H1 (cell line): ENCODE data around the gene RPP25L. TPM values are rescaled to one million over a fixed set of nuclear protein-coding genes. Genes with fewer than 3 reads are reported as not detected.

ENCODE experiments used
- CTCF ChIA-PET: fragments of 300-600 bp; sonication (Branson Sonifier 250); formaldehyde crosslinking; loops from one replicate; lab custom pipeline; 2021; ENCODE audit not compliant: partially characterized antibody; lab: Charles Lee
- POLR2A ChIA-PET: fragments of 300-600 bp; sonication (Branson Sonifier 250); formaldehyde crosslinking; loops from one replicate; lab custom pipeline; 2021; ENCODE audit warnings: inconsistent platforms; ENCODE audit not compliant: partially characterized antibody; lab: Charles Lee
- DNase-seq, 2 experiments: peaks; one replicate each; pipeline versions ENCODE4 v3.0.0 to v3.0.0-alpha.2; 2010 to 2022; ENCODE audit warnings: low spot score in 2 of 2, low read depth in 1 of 2, mixed read lengths in 1 of 2
- FAIRE-seq: peaks from 2 replicates; lab custom pipeline; 2011; peaks lifted over from hg19 to GRCh38; lab: Jason Lieb, UNC
- H2AFZ ChIP-seq: 2 replicates; pipeline ENCODE4 v1.8.1; 2012; ENCODE audit warnings: low read length, inconsistent platforms
- H2AK5ac ChIP-seq: 2 replicates; pipeline ENCODE4 v1.6.1; 2013; ENCODE audit warnings: low read depth, low read length
- H2BK120ac ChIP-seq: replicated peaks from 2 replicates; pipeline ENCODE3; 2013; ENCODE audit warnings: low read depth, low read length, inconsistent platforms
- H2BK12ac ChIP-seq: 2 replicates; pipeline ENCODE4 v1.6.1; 2013; ENCODE audit warnings: low read depth, low read length
- H2BK15ac ChIP-seq: 2 replicates; pipeline ENCODE4 v1.6.1; 2013; ENCODE audit warnings: low read length
- H2BK20ac ChIP-seq: 2 replicates; pipeline ENCODE4 v1.6.1; 2013; ENCODE audit warnings: low read length
- H2BK5ac ChIP-seq: 2 replicates; pipeline ENCODE4 v1.6.1; 2013; ENCODE audit warnings: low read depth, low read length
- H3K14ac ChIP-seq: 2 replicates; pipeline ENCODE4 v1.6.1; 2013; ENCODE audit warnings: inconsistent platforms; ENCODE audit not compliant: insufficient read length
- H3K18ac ChIP-seq: 2 replicates; pipeline ENCODE4 v1.6.1; 2013; ENCODE audit warnings: low read length; ENCODE audit errors: extremely low read depth
- H3K23ac ChIP-seq: 2 replicates; pipeline ENCODE4 v1.6.1; 2013; ENCODE audit warnings: inconsistent platforms; ENCODE audit not compliant: insufficient read length
- H3K23me2 ChIP-seq: 2 replicates; pipeline ENCODE4 v1.6.1; 2013; ENCODE audit warnings: low read depth, low read length
- H3K27ac ChIP-seq: 2 replicates; pipeline ENCODE4 v1.6.1; 2011; ENCODE audit warnings: low read depth, low read length, inconsistent platforms
- H3K27me3 ChIP-seq, 4 experiments: replicated peaks in 1 of 4; 1 replicate in 1 of 4; 2 replicates in 3 of 4; pipeline versions ENCODE4 v1.6.1 to v1.8.1; 2011 to 2013; ENCODE audit warnings: low read length in 3 of 4, mild to moderate bottlenecking in 3 of 4, inconsistent platforms in 2 of 4, mixed read lengths in 2 of 4, moderate library complexity in 1 of 4; ENCODE audit not compliant: control insufficient read depth in 3 of 4, insufficient read depth in 3 of 4; ENCODE audit errors: extremely low read depth in 1 of 4
- H3K36me3 ChIP-seq, 4 experiments: 2 replicates each; pipeline versions ENCODE4 v1.6.1 to v1.8.1; 2011 to 2013; ENCODE audit warnings: mild to moderate bottlenecking in 4 of 4, low read length in 3 of 4, moderate library complexity in 2 of 4, control low read depth in 1 of 4, inconsistent platforms in 1 of 4; ENCODE audit not compliant: insufficient read depth in 4 of 4, control insufficient read depth in 2 of 4
- H3K4ac ChIP-seq: replicated peaks from 2 replicates; pipeline ENCODE3; 2013; ENCODE audit warnings: low read length, low read depth, mixed read lengths, inconsistent platforms; ENCODE audit not compliant: insufficient read length
- H3K4me1 ChIP-seq, 4 experiments: replicated peaks in 1 of 4; 1 replicate in 1 of 4; 2 replicates in 3 of 4; pipeline versions ENCODE4 v1.6.1 to v1.8.1; 2011 to 2013; ENCODE audit warnings: low read length in 3 of 4, inconsistent platforms in 2 of 4, mixed read lengths in 1 of 4; ENCODE audit not compliant: insufficient read depth in 4 of 4, control insufficient read depth in 3 of 4
- H3K4me2 ChIP-seq, 2 experiments: 2 replicates each; pipeline versions ENCODE4 v1.6.1 to v1.8.1; 2011 to 2013; ENCODE audit warnings: low read depth in 2 of 2, low read length in 2 of 2, control low read depth in 1 of 2, inconsistent platforms in 1 of 2, mild to moderate bottlenecking in 1 of 2; ENCODE audit not compliant: insufficient read depth in 1 of 2
- H3K4me3 ChIP-seq, 4 experiments: fragments of 200-600, 300-600 bp in 1 of 4; sonication (generic), shearing (Covaris generic), sonication (Bioruptor Twin) in 1 of 4; 2 replicates each; pipeline versions ENCODE4 v1.5.1 to v1.8.1; 2011 to 2016; ENCODE audit warnings: low read length in 4 of 4, low read depth in 3 of 4, control low read depth in 2 of 4, inconsistent platforms in 2 of 4, mild to moderate bottlenecking in 2 of 4, mixed read lengths in 1 of 4, moderate library complexity in 1 of 4; ENCODE audit not compliant: insufficient read depth in 2 of 4; ENCODE audit errors: extremely low read depth in 1 of 4
- H3K56ac ChIP-seq: replicated peaks from 2 replicates; pipeline ENCODE3; 2013; ENCODE audit warnings: low read depth, mild to moderate bottlenecking, mixed read lengths, low read length, inconsistent platforms; ENCODE audit not compliant: insufficient read length
- H3K79me1 ChIP-seq: 2 replicates; pipeline ENCODE4 v1.6.1; 2013; ENCODE audit warnings: low read depth, low read length, control low read depth
- H3K79me2 ChIP-seq, 2 experiments: 2 replicates each; pipeline versions ENCODE4 v1.6.1 to v1.8.1; 2012 to 2013; ENCODE audit warnings: low read length in 2 of 2, mild to moderate bottlenecking in 2 of 2, inconsistent platforms in 1 of 2; ENCODE audit not compliant: insufficient read depth in 2 of 2, control insufficient read depth in 1 of 2
- H3K9ac ChIP-seq, 4 experiments: replicated peaks in 1 of 4; 1 replicate in 1 of 4; 2 replicates in 3 of 4; pipeline versions ENCODE4 v1.6.1 to v1.8.1; 2011 to 2013; ENCODE audit warnings: low read depth in 3 of 4, low read length in 3 of 4, control low read depth in 2 of 4, mild to moderate bottlenecking in 2 of 4, moderate library complexity in 2 of 4, inconsistent platforms in 1 of 4; ENCODE audit errors: extremely low read depth in 1 of 4
- H3K9me3 ChIP-seq, 2 experiments: 2 replicates each; pipeline versions ENCODE4 v1.6.1 to v1.8.1; 2012 to 2013; ENCODE audit warnings: mild to moderate bottlenecking in 2 of 2, moderate library complexity in 2 of 2, control low read depth in 1 of 2, inconsistent platforms in 1 of 2, low read depth in 1 of 2, low read length in 1 of 2, mixed read lengths in 1 of 2; ENCODE audit not compliant: insufficient read depth in 2 of 2
- H4K20me1 ChIP-seq, 2 experiments: replicated peaks in 1 of 2; 2 replicates each; pipeline versions ENCODE3 to v1.8.1; 2011 to 2013; ENCODE audit warnings: inconsistent platforms in 2 of 2, low read length in 2 of 2, mild to moderate bottlenecking in 1 of 2; ENCODE audit not compliant: insufficient read depth in 2 of 2, control insufficient read depth in 1 of 2
- H4K5ac ChIP-seq: 2 replicates; pipeline ENCODE4 v1.6.1; 2013; ENCODE audit warnings: low read length, low read depth, mixed read lengths, inconsistent platforms; ENCODE audit not compliant: insufficient read length
- H4K8ac ChIP-seq: 2 replicates; pipeline ENCODE4 v1.8.0; 2013; ENCODE audit warnings: mild to moderate bottlenecking, moderate library complexity, low read length, inconsistent platforms; ENCODE audit not compliant: insufficient read depth; ENCODE audit errors: extremely low read depth
- H4K91ac ChIP-seq: replicated peaks from 2 replicates; pipeline ENCODE3; 2013; ENCODE audit warnings: low read length, mixed read lengths, inconsistent platforms; ENCODE audit not compliant: insufficient read length
- KDM1A ChIP-seq: fragments of 200-600, 300-600 bp; sonication (generic); IDR thresholded peaks from 2 replicates; pipeline ENCODE4 v1.7.1; 2016; ENCODE audit warnings: mild to moderate bottlenecking, low read length, borderline replicate concordance
- TEAD4 ChIP-seq: IDR thresholded peaks from 2 replicates; pipeline ENCODE4 v1.6.1; 2012; ENCODE audit warnings: low read depth, low read length, inconsistent platforms, mixed read lengths
- WGBS, 2 experiments: shearing (Covaris generic) in 1 of 2; methylation state at CpG; one replicate each; pipeline versions ENCODE4 v1.1.6 to v1.1.7; 2013 to 2015; ENCODE audit warnings: low lambda C conversion rate in 2 of 2, mixed read lengths in 2 of 2, inconsistent platforms in 1 of 2, low coverage in 1 of 2, missing lambda C conversion rate in 1 of 2; ENCODE audit not compliant: insufficient replicate concordance in 2 of 2, insufficient coverage in 1 of 2, insufficient read length in 1 of 2; ENCODE audit errors: extremely low coverage in 1 of 2, missing lambda C conversion rate in 1 of 2; 5-methylcytosine and 5-hydroxymethylcytosine counted together
- polyA plus RNA-seq, 7 experiments: library from polyadenylated mRNA; depleted of rRNA in 3 of 7; stranded (reverse) in 5 of 7; unstranded in 2 of 7; fragments of >200 nt in 5 of 7; fragments of 200-250 nt in 2 of 7; gene quantifications; 1 replicate in 5 of 7; 2 replicates in 1 of 7; 4 replicates in 1 of 7; pipeline versions ENCODE4 v1.2.1 to v1.2.3, GENCODE V29; 2011 to 2013; ENCODE audit warnings: missing spikeins in 2 of 7, mixed read lengths in 2 of 7
- total RNA-seq: library from RNA; stranded (reverse); fragmentation: NEBNext Ultra II Directional; extraction: Animal tissue kit (Norgen Biotek cat#: 25700); gene quantifications from 2 replicates; pipeline ENCODE4 v1.2.1, GENCODE V29; 2021

The RPP25L gene
- total and polyA plus RNA-seq, 2 of the 8 experiments (the other 6 are each of a cell fraction or from before 2014, with no cell fraction given): 21.6 to 75.0 TPM

DNA sequence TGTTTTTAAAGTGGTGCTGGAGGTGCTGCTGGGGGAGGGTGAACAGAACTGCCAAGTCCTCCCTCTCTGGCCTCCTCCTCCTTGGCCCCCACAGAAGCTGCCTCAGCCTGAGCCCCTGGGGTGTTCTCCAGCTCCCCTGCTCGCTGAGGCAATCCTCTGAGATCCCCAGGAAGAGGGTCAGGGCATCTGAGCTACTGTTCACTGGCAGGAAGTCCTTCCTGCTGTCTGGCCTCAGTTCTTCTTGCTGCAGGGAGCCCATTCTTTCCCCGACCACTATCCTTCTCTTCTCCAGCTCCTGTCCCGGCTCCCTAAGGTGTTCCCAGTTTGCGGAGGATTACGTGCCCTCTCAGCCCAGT lies 32.1 kb downstream of the RPP25L start:
- no peak overlapping the region for H3K23ac ChIP-seq
- peak overlapping the region; percentile 15; the same call in 1 of the 2 replicates for H2AK5ac ChIP-seq
- 59% methylated on average over 5 of the region's 5 CpGs; no CpG with 5 or more reads in 1 of the 2 experiments for WGBS, 2 experiments
- no peak for FAIRE-seq
- H2BK20ac ChIP-seq: no peak overlapping the region
- H2BK15ac ChIP-seq: no peak overlapping the region
- H3K27me3 ChIP-seq: peaks cover 21 to 92% (median 77%) of the 10 kb centered on the region in 4 experiments
- ChIA-PET POLR2A (interaction anchor here (1.2 to 5.6 kb wide), 7 partner anchors 8 to 58 kb away, joined by 3 to 36 read pairs (median 6); partner anchors contain the start of genes CNTFR and SIGMAR1), CTCF (interaction anchor here (1.0 to 13.8 kb wide), 14 partner anchors 8 to 176 kb away, joined by 3 to 241 read pairs (median 6); partner anchors contain the start of gene CNTFR)
- H2BK120ac ChIP-seq: no peak overlapping the region
- H3K9ac ChIP-seq: no peak overlapping the region
- H3K18ac ChIP-seq: no peak overlapping the region
- H2BK12ac ChIP-seq: peak overlapping the region; percentile 39; the same call in 1 of the 2 replicates
- H3K23me2 ChIP-seq: peaks cover 19% of the 10 kb centered on the region; the same call in 1 of the 2 replicates
- H3K36me3 ChIP-seq: no peaks in the 10 kb centered on the region
- H4K5ac ChIP-seq: no peak overlapping the region
- peaks cover 12 to 41% (median 28%) of the 10 kb centered on the region in 4 experiments for H3K4me1 ChIP-seq
- H3K9me3 ChIP-seq: no peaks in the 10 kb centered on the region
- no peaks in the 10 kb centered on the region for H3K79me2 ChIP-seq
- H2AFZ ChIP-seq: no peak overlapping the region
- no peak overlapping the region for H3K14ac ChIP-seq
- peaks cover 0 to 5% of the 10 kb centered on the region in 2 experiments for H4K20me1 ChIP-seq
- no peaks in the 10 kb centered on the region for H3K79me1 ChIP-seq
- peak overlapping the region; percentile 70 for H3K4ac ChIP-seq
- peak overlapping the region in 1 of 4 experiments; percentile 55; a peak in 1 of 8 replicates for H3K4me3 ChIP-seq
- H3K56ac ChIP-seq: no peak overlapping the region
- H3K27ac ChIP-seq: no peak overlapping the region
- DNase-seq: no peak
- H2BK5ac ChIP-seq: no peak overlapping the region
- H3K4me2 ChIP-seq: peak overlapping the region; percentile 84; a peak in 3 of 4 replicates
- no peak overlapping the region for H4K8ac ChIP-seq
- peak; percentile 96 for TF ChIP-seq KDM1A
- no peak for TF ChIP-seq TEAD4
- no peak overlapping the region for H4K91ac ChIP-seq
